H1 (cell line): ENCODE results near the gene ZDHHC24. TPM values are rescaled to one million over a fixed set of nuclear protein-coding genes. Genes with fewer than 3 reads are reported as not detected.
A peak's percentile ranks its signal among the peaks of the same experiment; 100 is the strongest.

Experiments
- CTCF ChIA-PET: fragments of 300-600 bp; sonication (Branson Sonifier 250); formaldehyde crosslinking; loops from one replicate; lab custom pipeline; 2021; ENCODE audit not compliant: partially characterized antibody; lab: Charles Lee
- POLR2A ChIA-PET: fragments of 300-600 bp; sonication (Branson Sonifier 250); formaldehyde crosslinking; loops from one replicate; lab custom pipeline; 2021; ENCODE audit warnings: inconsistent platforms; ENCODE audit not compliant: partially characterized antibody; lab: Charles Lee
- DNase-seq, 2 experiments: peaks; one replicate each; pipeline versions ENCODE4 v3.0.0 to v3.0.0-alpha.2; 2010 to 2022; ENCODE audit warnings: low spot score in 2 of 2, low read depth in 1 of 2, mixed read lengths in 1 of 2
- FAIRE-seq: peaks from 2 replicates; lab custom pipeline; 2011; peaks lifted over from hg19 to GRCh38; lab: Jason Lieb, UNC
- H2AFZ ChIP-seq: 2 replicates; pipeline ENCODE4 v1.8.1; 2012; ENCODE audit warnings: low read length, inconsistent platforms
- H2AK5ac ChIP-seq: 2 replicates; pipeline ENCODE4 v1.6.1; 2013; ENCODE audit warnings: low read depth, low read length
- H2BK120ac ChIP-seq: replicated peaks from 2 replicates; pipeline ENCODE3; 2013; ENCODE audit warnings: low read depth, low read length, inconsistent platforms
- H2BK12ac ChIP-seq: 2 replicates; pipeline ENCODE4 v1.6.1; 2013; ENCODE audit warnings: low read depth, low read length
- H2BK15ac ChIP-seq: 2 replicates; pipeline ENCODE4 v1.6.1; 2013; ENCODE audit warnings: low read length
- H2BK20ac ChIP-seq: 2 replicates; pipeline ENCODE4 v1.6.1; 2013; ENCODE audit warnings: low read length
- H2BK5ac ChIP-seq: 2 replicates; pipeline ENCODE4 v1.6.1; 2013; ENCODE audit warnings: low read depth, low read length
- H3K14ac ChIP-seq: 2 replicates; pipeline ENCODE4 v1.6.1; 2013; ENCODE audit warnings: inconsistent platforms; ENCODE audit not compliant: insufficient read length
- H3K18ac ChIP-seq: 2 replicates; pipeline ENCODE4 v1.6.1; 2013; ENCODE audit warnings: low read length; ENCODE audit errors: extremely low read depth
- H3K23ac ChIP-seq: 2 replicates; pipeline ENCODE4 v1.6.1; 2013; ENCODE audit warnings: inconsistent platforms; ENCODE audit not compliant: insufficient read length
- H3K23me2 ChIP-seq: 2 replicates; pipeline ENCODE4 v1.6.1; 2013; ENCODE audit warnings: low read depth, low read length
- H3K27ac ChIP-seq: 2 replicates; pipeline ENCODE4 v1.6.1; 2011; ENCODE audit warnings: low read depth, low read length, inconsistent platforms
- H3K27me3 ChIP-seq, 4 experiments: replicated peaks in 1 of 4; 1 replicate in 1 of 4; 2 replicates in 3 of 4; pipeline versions ENCODE4 v1.6.1 to v1.8.1; 2011 to 2013; ENCODE audit warnings: low read length in 3 of 4, mild to moderate bottlenecking in 3 of 4, inconsistent platforms in 2 of 4, mixed read lengths in 2 of 4, moderate library complexity in 1 of 4; ENCODE audit not compliant: control insufficient read depth in 3 of 4, insufficient read depth in 3 of 4; ENCODE audit errors: extremely low read depth in 1 of 4
- H3K36me3 ChIP-seq, 4 experiments: 2 replicates each; pipeline versions ENCODE4 v1.6.1 to v1.8.1; 2011 to 2013; ENCODE audit warnings: mild to moderate bottlenecking in 4 of 4, low read length in 3 of 4, moderate library complexity in 2 of 4, control low read depth in 1 of 4, inconsistent platforms in 1 of 4; ENCODE audit not compliant: insufficient read depth in 4 of 4, control insufficient read depth in 2 of 4
- H3K4ac ChIP-seq: replicated peaks from 2 replicates; pipeline ENCODE3; 2013; ENCODE audit warnings: low read length, low read depth, mixed read lengths, inconsistent platforms; ENCODE audit not compliant: insufficient read length
- H3K4me1 ChIP-seq, 4 experiments: replicated peaks in 1 of 4; 1 replicate in 1 of 4; 2 replicates in 3 of 4; pipeline versions ENCODE4 v1.6.1 to v1.8.1; 2011 to 2013; ENCODE audit warnings: low read length in 3 of 4, inconsistent platforms in 2 of 4, mixed read lengths in 1 of 4; ENCODE audit not compliant: insufficient read depth in 4 of 4, control insufficient read depth in 3 of 4
- H3K4me2 ChIP-seq, 2 experiments: 2 replicates each; pipeline versions ENCODE4 v1.6.1 to v1.8.1; 2011 to 2013; ENCODE audit warnings: low read depth in 2 of 2, low read length in 2 of 2, control low read depth in 1 of 2, inconsistent platforms in 1 of 2, mild to moderate bottlenecking in 1 of 2; ENCODE audit not compliant: insufficient read depth in 1 of 2
- H3K4me3 ChIP-seq, 4 experiments: fragments of 200-600, 300-600 bp in 1 of 4; sonication (generic), shearing (Covaris generic), sonication (Bioruptor Twin) in 1 of 4; 2 replicates each; pipeline versions ENCODE4 v1.5.1 to v1.8.1; 2011 to 2016; ENCODE audit warnings: low read length in 4 of 4, low read depth in 3 of 4, control low read depth in 2 of 4, inconsistent platforms in 2 of 4, mild to moderate bottlenecking in 2 of 4, mixed read lengths in 1 of 4, moderate library complexity in 1 of 4; ENCODE audit not compliant: insufficient read depth in 2 of 4; ENCODE audit errors: extremely low read depth in 1 of 4
- H3K56ac ChIP-seq: replicated peaks from 2 replicates; pipeline ENCODE3; 2013; ENCODE audit warnings: low read depth, mild to moderate bottlenecking, mixed read lengths, low read length, inconsistent platforms; ENCODE audit not compliant: insufficient read length
- H3K79me1 ChIP-seq: 2 replicates; pipeline ENCODE4 v1.6.1; 2013; ENCODE audit warnings: low read depth, low read length, control low read depth
- H3K79me2 ChIP-seq, 2 experiments: 2 replicates each; pipeline versions ENCODE4 v1.6.1 to v1.8.1; 2012 to 2013; ENCODE audit warnings: low read length in 2 of 2, mild to moderate bottlenecking in 2 of 2, inconsistent platforms in 1 of 2; ENCODE audit not compliant: insufficient read depth in 2 of 2, control insufficient read depth in 1 of 2
- H3K9ac ChIP-seq, 4 experiments: replicated peaks in 1 of 4; 1 replicate in 1 of 4; 2 replicates in 3 of 4; pipeline versions ENCODE4 v1.6.1 to v1.8.1; 2011 to 2013; ENCODE audit warnings: low read depth in 3 of 4, low read length in 3 of 4, control low read depth in 2 of 4, mild to moderate bottlenecking in 2 of 4, moderate library complexity in 2 of 4, inconsistent platforms in 1 of 4; ENCODE audit errors: extremely low read depth in 1 of 4
- H3K9me3 ChIP-seq, 2 experiments: 2 replicates each; pipeline versions ENCODE4 v1.6.1 to v1.8.1; 2012 to 2013; ENCODE audit warnings: mild to moderate bottlenecking in 2 of 2, moderate library complexity in 2 of 2, control low read depth in 1 of 2, inconsistent platforms in 1 of 2, low read depth in 1 of 2, low read length in 1 of 2, mixed read lengths in 1 of 2; ENCODE audit not compliant: insufficient read depth in 2 of 2
- H4K20me1 ChIP-seq, 2 experiments: replicated peaks in 1 of 2; 2 replicates each; pipeline versions ENCODE3 to v1.8.1; 2011 to 2013; ENCODE audit warnings: inconsistent platforms in 2 of 2, low read length in 2 of 2, mild to moderate bottlenecking in 1 of 2; ENCODE audit not compliant: insufficient read depth in 2 of 2, control insufficient read depth in 1 of 2
- H4K5ac ChIP-seq: 2 replicates; pipeline ENCODE4 v1.6.1; 2013; ENCODE audit warnings: low read length, low read depth, mixed read lengths, inconsistent platforms; ENCODE audit not compliant: insufficient read length
- H4K8ac ChIP-seq: 2 replicates; pipeline ENCODE4 v1.8.0; 2013; ENCODE audit warnings: mild to moderate bottlenecking, moderate library complexity, low read length, inconsistent platforms; ENCODE audit not compliant: insufficient read depth; ENCODE audit errors: extremely low read depth
- H4K91ac ChIP-seq: replicated peaks from 2 replicates; pipeline ENCODE3; 2013; ENCODE audit warnings: low read length, mixed read lengths, inconsistent platforms; ENCODE audit not compliant: insufficient read length
- BRCA1 ChIP-seq: IDR thresholded peaks from 2 replicates; pipeline ENCODE4 v1.6.1; 2012; ENCODE audit warnings: low read depth, low read length, improper control_type of control experiment
- CHD2 ChIP-seq: IDR thresholded peaks from 2 replicates; pipeline ENCODE4 v1.6.1; 2012; ENCODE audit warnings: low read length, improper control_type of control experiment
- CREB1 ChIP-seq: IDR thresholded peaks from 2 replicates; pipeline ENCODE4 v1.6.1; 2012; ENCODE audit warnings: inconsistent platforms
- CTBP2 ChIP-seq: IDR thresholded peaks from 2 replicates; pipeline ENCODE4 v1.7.0; 2011; ENCODE audit warnings: borderline replicate concordance, mild to moderate bottlenecking, moderate library complexity, mixed read lengths, low read length; ENCODE audit not compliant: insufficient read depth, insufficient read length
- HDAC2 ChIP-seq, 2 experiments: fragments of 300-600 bp in 1 of 2; sonication (generic) in 1 of 2; IDR thresholded peaks; 2 replicates each; pipeline ENCODE4 v1.6.1; 2011 to 2012; ENCODE audit warnings: low read depth in 2 of 2, low read length in 2 of 2, mild to moderate bottlenecking in 2 of 2, moderate library complexity in 2 of 2, borderline replicate concordance in 1 of 2, inconsistent platforms in 1 of 2
- HDAC6 ChIP-seq: IDR thresholded peaks from one replicate; pipeline ENCODE4 v1.7.1; 2012; ENCODE audit warnings: low read depth, mild to moderate bottlenecking, inconsistent platforms, low read length, moderate library complexity
- RAD21 ChIP-seq, 2 experiments: IDR thresholded peaks in 1 of 2; conservative IDR thresholded peaks in 1 of 2; 2 replicates each; pipeline ENCODE4 v1.6.1; 2011; ENCODE audit warnings: low read depth in 2 of 2, low read length in 2 of 2, improper control_type of control experiment in 1 of 2, inconsistent platforms in 1 of 2, mild to moderate bottlenecking in 1 of 2, moderate library complexity in 1 of 2
- RXRA ChIP-seq: IDR thresholded peaks from 2 replicates; pipeline ENCODE4 v1.6.1; 2011; ENCODE audit warnings: low read depth, mild to moderate bottlenecking, low read length, moderate library complexity; ENCODE audit not compliant: insufficient read depth
- SIX5 ChIP-seq: IDR thresholded peaks from 2 replicates; pipeline ENCODE4 v1.6.1; 2011; ENCODE audit warnings: mild to moderate bottlenecking, low read depth, low read length
- SRF ChIP-seq: IDR thresholded peaks from 2 replicates; pipeline ENCODE4 v1.6.1; 2011; ENCODE audit warnings: mild to moderate bottlenecking, low read depth, low read length, moderate library complexity
- SUZ12 ChIP-seq: fragments of 200-600 bp; sonication (generic); IDR thresholded peaks from 2 replicates; pipeline ENCODE4 v1.6.1; 2012; ENCODE audit warnings: mild to moderate bottlenecking, inconsistent platforms, low read length, moderate library complexity, mixed read lengths
- TCF12 ChIP-seq: IDR thresholded peaks from 2 replicates; pipeline ENCODE4 v1.6.1; 2011; ENCODE audit warnings: low read depth, mild to moderate bottlenecking, low read length
- USF2 ChIP-seq: IDR thresholded peaks from 2 replicates; pipeline ENCODE4 v1.6.1; 2011; ENCODE audit warnings: low read length, improper control_type of control experiment
- WGBS, 2 experiments: shearing (Covaris generic) in 1 of 2; methylation state at CpG; one replicate each; pipeline versions ENCODE4 v1.1.6 to v1.1.7; 2013 to 2015; ENCODE audit warnings: low lambda C conversion rate in 2 of 2, mixed read lengths in 2 of 2, inconsistent platforms in 1 of 2, low coverage in 1 of 2, missing lambda C conversion rate in 1 of 2; ENCODE audit not compliant: insufficient replicate concordance in 2 of 2, insufficient coverage in 1 of 2, insufficient read length in 1 of 2; ENCODE audit errors: extremely low coverage in 1 of 2, missing lambda C conversion rate in 1 of 2; 5-methylcytosine and 5-hydroxymethylcytosine counted together
- polyA plus RNA-seq, 7 experiments: library from polyadenylated mRNA; depleted of rRNA in 3 of 7; stranded (reverse) in 5 of 7; unstranded in 2 of 7; fragments of >200 nt in 5 of 7; fragments of 200-250 nt in 2 of 7; gene quantifications; 1 replicate in 5 of 7; 2 replicates in 1 of 7; 4 replicates in 1 of 7; pipeline versions ENCODE4 v1.2.1 to v1.2.3, GENCODE V29; 2011 to 2013; ENCODE audit warnings: missing spikeins in 2 of 7, mixed read lengths in 2 of 7
- total RNA-seq: library from RNA; stranded (reverse); fragmentation: NEBNext Ultra II Directional; extraction: Animal tissue kit (Norgen Biotek cat#: 25700); gene quantifications from 2 replicates; pipeline ENCODE4 v1.2.1, GENCODE V29; 2021

ZDHHC24 gene
- total and polyA plus RNA-seq, 2 of the 8 experiments (the other 6 are each of a cell fraction or from before 2014, with no cell fraction given), result 8.4 to 9.7 TPM

- CTCF ChIA-PET, result interaction anchor here (0.8 to 3.6 kb wide), 11 partner anchors 10 to 185 kb away, joined by 3 to 20 read pairs (median 7); partner anchors contain the start of genes DPP3, NPAS4 and RBM4B
- H3K9ac ChIP-seq, result no peak overlapping the region
- 88% methylated on average over 10 of the region's 10 CpGs; no CpG with 5 or more reads in 1 of the 2 experiments for WGBS, 2 experiments
- H3K56ac ChIP-seq, result no peak overlapping the region
- H2AFZ ChIP-seq, result no peak overlapping the region
- H3K4me1 ChIP-seq, result peaks cover 0 to 12% (median 5%) of the 10 kb centered on the region in 4 experiments; a peak in 4 of 7 replicates
- H3K23me2 ChIP-seq, result no peaks in the 10 kb centered on the region
- H4K20me1 ChIP-seq, result peaks cover 0 to 2% of the 10 kb centered on the region in 2 experiments
- POLR2A ChIA-PET, result interaction anchor here (1.4 to 4.1 kb wide), 3 partner anchors 13 to 143 kb away, joined by 3 to 26 read pairs (median 4); partner anchors contain the start of genes BBS1 and DPP3
- no peak overlapping the region for H3K14ac ChIP-seq
- no peak overlapping the region for H2BK20ac ChIP-seq
- H3K4me3 ChIP-seq, result no peak overlapping the region
- H2BK12ac ChIP-seq, result no peak overlapping the region
- H3K9me3 ChIP-seq, result no peaks in the 10 kb centered on the region
- no peak overlapping the region for H3K23ac ChIP-seq
- H4K8ac ChIP-seq, result no peak overlapping the region
- H3K27me3 ChIP-seq, result no peaks in the 10 kb centered on the region
- H4K5ac ChIP-seq, result no peak overlapping the region
- H3K4ac ChIP-seq, result no peak overlapping the region
- FAIRE-seq (no peak), DNase-seq (no peak)
- H4K91ac ChIP-seq, result no peak overlapping the region
- no peak overlapping the region for H2BK120ac ChIP-seq
- H2BK5ac ChIP-seq, result 0 out of 2 replicates have a peak overlapping the region, but pooled peaks have one; percentile 8
- H3K4me2 ChIP-seq, result no peak overlapping the region
- H3K18ac ChIP-seq, result no peak overlapping the region
- H3K79me2 ChIP-seq, result no peaks in the 10 kb centered on the region
- H3K27ac ChIP-seq, result no peak overlapping the region
- H3K36me3 ChIP-seq, result peaks cover 6 to 22% (median 14%) of the 10 kb centered on the region in 4 experiments
- H2AK5ac ChIP-seq, result no peak overlapping the region
- no peaks in the 10 kb centered on the region for H3K79me1 ChIP-seq
- no peak overlapping the region for H2BK15ac ChIP-seq
- TF ChIP-seq RXRA (no peak), SUZ12 (no peak), SIX5 (no peak), BRCA1 (no peak), RAD21 (IDR thresholded peaks at IDR 0.05 in 1 of 2, conservative IDR thresholded peaks at IDR 0.05 in 1 of 2; ENCODE audit: low read depth in 2 of 2, low read length in 2 of 2) (no peak), HDAC6 (no peak), HDAC2 (IDR thresholded peaks at IDR 0.05; ENCODE audit: borderline replicate concordance in 1 of 2, low read depth in 2 of 2, low read length in 2 of 2) (no peak), SRF (no peak), CHD2 (no peak), CREB1 (no peak), USF2 (no peak), TCF12 (no peak), CTBP2 (no peak)
These were observed 52.7 kb downstream of the ZDHHC24 start for GRCh38 chr11:66493130-66493529.
